VCaP (cell line): ENCODE results near the gene ABHD10.

ENCODE experiments used
- H3K27ac ChIP-seq: fragments of 450-650 bp; 2 replicates; pipeline ENCODE4 v1.5.1; 2017
- CTCF ChIP-seq: fragments of 450-650 bp; conservative IDR thresholded peaks from 2 replicates; pipeline ENCODE4 v1.5.1; 2017; ENCODE audit warnings: mild to moderate bottlenecking, moderate library complexity

The ABHD10 gene

GRCh38 chr3:111943533-111943932 is 35.3 kb upstream of the ABHD10 start:
- no peak for TF ChIP-seq CTCF
- H3K27ac ChIP-seq: no peak overlapping the region

- H3K27ac ChIP-seq: no peak overlapping the region
These were observed 34.5 kb upstream of the ABHD10 start for GRCh38 chr3:111944372-111944771.

GRCh38 chr3:111947231-111947630 is 31.6 kb upstream of the ABHD10 start:
- no peak overlapping the region for H3K27ac ChIP-seq
- TF ChIP-seq CTCF: no peak

More at GRCh38 chr3:111944372-111944771, 34.5 kb upstream of the ABHD10 start:
- TF ChIP-seq CTCF: no peak

- TF ChIP-seq CTCF: no peak
- no peak overlapping the region for H3K27ac ChIP-seq
These were observed 30.0 kb upstream of the ABHD10 start for GRCh38 chr3:111948786-111949185.

DNA sequence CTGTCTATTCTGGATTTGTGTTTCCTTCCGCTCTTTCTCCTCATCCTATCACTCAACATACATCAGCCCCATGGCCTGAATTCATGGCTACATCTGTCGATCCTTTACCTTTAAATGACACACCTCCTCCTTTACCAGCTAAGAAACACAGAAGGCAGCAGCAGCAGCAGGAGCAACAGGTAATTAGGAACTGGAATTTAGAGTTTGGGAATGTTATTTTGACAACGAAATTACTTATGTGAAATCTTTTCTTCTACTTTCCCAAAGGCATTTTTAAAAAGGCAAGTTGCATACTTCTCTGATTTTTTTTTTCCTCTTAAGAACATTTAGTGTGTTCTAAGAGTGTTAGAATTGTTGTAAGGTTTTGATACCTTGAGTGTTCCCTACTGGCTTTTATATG is 29.1 kb upstream of the ABHD10 start:
- TF ChIP-seq CTCF: no peak

DNA sequence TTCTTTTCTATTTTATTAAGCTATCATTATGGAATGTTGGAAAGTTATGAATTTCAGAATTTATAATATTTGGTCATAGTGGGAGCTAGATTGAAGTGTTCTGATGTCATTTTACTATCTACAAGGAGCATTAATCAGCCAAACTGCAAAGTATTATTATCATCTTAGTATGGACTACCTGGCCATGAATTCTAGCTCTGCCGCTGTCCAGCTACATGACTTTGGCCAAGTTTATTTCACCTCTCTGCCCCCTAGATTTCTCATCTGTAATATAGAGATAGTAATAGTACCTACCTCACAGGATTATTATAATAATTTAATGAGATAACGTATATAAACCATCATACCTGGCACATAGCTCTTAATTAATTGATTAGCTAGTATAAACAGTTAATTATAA is 27.8 kb upstream of the ABHD10 start:
- no peak for TF ChIP-seq CTCF
- no peak overlapping the region for H3K27ac ChIP-seq

More for the DNA sequence above, 29.1 kb upstream of the ABHD10 start:
- H3K27ac ChIP-seq: no peak overlapping the region

GRCh38 chr3:111952086-111952485 is 26.7 kb upstream of the ABHD10 start:
- H3K27ac ChIP-seq: no peak overlapping the region
- TF ChIP-seq CTCF: no peak
